GM10266 (cell line): ENCODE results near the gene NBEAL2.

Experiments used
- DNase-seq: peaks from one replicate; pipeline ENCODE4 v3.0.0; 2012; ENCODE audit errors: extremely low spot score
- CTCF ChIP-seq: IDR thresholded peaks from 2 replicates; pipeline ENCODE4 v1.5.1; 2012; ENCODE audit warnings: mild to moderate bottlenecking, low read depth; ENCODE audit not compliant: control insufficient read depth, insufficient read depth; ENCODE audit errors: missing control alignments

The NBEAL2 gene

GRCh38 chr3:47042231-47042791 lies 62.8 kb downstream of the NBEAL2 start:
- no peak for TF ChIP-seq CTCF
- DNase-seq = no peak

DNA sequence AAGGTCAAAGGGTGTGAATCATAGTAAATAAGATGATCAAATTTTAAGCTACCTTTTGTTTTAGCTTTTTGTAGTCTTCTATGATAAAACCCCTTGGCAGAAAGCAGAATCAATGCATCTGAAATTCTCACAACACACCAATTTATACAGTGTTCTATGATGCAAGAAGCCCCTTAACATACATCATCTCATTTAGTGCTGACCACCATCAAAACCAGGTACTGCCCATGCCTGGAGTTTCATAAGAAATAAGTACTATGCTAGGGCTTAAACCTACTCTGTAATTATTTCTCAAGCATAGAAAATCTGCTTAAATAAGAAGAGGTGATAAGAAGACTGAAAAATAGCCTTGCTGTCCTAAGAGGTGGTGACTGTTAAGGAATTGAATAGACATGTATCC lies 67.6 kb downstream of the NBEAL2 start:
- DNase-seq = no peak
- no peak for TF ChIP-seq CTCF

DNA sequence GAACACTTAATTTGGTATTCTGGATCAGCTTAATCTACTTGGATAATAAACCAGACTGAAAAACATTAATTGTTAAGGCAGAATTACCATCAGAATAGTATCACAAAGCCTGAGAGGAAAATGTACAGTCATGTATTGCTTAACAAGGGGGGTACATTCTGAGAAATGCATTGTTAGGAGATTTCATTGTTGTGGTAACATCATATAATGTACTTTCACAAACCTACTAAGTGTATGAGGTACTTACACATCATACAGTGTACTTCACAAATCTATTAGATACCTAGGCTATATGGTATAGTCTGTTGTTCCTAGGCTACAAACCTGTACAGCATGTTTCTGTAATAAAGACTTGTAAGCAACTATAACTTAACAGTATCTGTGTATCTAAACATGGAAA lies 68.2 kb downstream of the NBEAL2 start:
- DNase-seq = no peak
- no peak for TF ChIP-seq CTCF

DNA sequence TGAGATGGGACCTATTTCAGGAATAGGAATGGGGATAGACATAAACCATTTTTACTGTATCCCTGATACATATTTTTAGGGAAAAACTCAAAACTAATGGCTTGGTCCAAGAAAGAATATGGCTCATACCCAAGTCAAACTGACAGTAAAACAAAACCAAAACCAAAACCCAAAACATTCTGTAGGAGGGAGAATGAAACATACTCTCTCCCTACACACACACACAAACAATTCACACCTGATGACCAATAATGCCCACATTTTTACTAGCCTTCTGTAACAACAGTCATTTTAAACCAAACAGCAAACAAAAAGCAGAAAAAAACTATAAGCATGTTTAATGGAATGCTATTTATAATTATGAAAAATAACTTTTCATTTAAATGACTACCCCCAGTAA lies 74.9 kb downstream of the NBEAL2 start:
- TF ChIP-seq CTCF = no peak
- DNase-seq = peak; percentile 19

DNA sequence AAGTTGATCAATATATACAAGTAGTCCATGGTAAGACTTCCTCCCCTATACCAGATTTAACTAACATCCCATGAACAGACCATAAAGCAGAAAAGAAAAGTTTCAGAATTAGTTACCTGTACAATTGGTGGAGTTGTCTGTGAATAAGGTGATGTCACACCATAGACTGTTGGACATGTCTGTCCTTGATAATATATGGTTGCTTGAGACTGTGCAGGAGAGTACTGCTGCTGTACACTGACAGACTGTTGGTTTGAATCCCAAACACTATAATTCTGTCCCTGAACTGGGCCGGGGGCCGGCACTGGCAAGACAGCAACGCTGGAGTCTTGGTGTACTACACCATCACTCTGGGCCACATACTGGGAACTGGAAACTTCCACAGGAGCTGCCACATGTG lies 77.2 kb downstream of the NBEAL2 start:
- no peak for DNase-seq
- TF ChIP-seq CTCF = no peak

DNA sequence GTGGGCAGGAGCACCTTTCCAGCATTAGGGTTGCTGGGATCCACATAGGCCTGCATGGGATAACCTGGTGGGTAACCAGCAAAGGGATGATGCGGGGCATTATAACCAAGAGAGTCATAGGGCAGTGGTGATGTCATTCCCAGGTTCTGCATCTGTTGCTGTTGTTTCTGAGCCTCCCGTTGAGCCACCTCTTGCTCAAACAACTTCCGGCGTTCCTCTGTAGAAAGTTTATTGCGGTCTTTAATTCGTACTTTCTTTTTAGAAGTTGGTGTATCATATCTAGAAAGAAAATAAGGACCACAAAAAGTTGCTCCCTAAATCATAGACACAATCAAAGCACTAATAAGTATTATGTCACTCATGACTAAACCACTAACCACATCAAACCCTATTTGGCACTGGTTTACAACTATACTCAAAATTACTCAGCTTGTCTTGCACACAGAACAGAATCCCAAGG lies 77.8 kb downstream of the NBEAL2 start:
- DNase-seq = peak; percentile 15
- no peak for TF ChIP-seq CTCF
